Esophagus squamous epithelium (tissue), 5 donors: Measurements from ENCODE around the gene MUC4. TPM values are rescaled to one million over a fixed set of nuclear protein-coding genes. Genes with fewer than 3 reads are reported as not detected.

ENCODE experiments used
- DNase-seq: peaks from one replicate; lab custom pipeline; 2025; lab: John Stamatoyannopoulos, UW
- H3K27ac ChIP-seq, 4 donors: fragments of 200-600 bp; sonication (generic); one replicate each; pipeline ENCODE4 v1.5.1; 2016 to 2019; ENCODE audit warnings: mild to moderate bottlenecking in 1 of 4
- H3K27me3 ChIP-seq, 4 donors: fragments of 200-600 bp; sonication (generic); 1 replicate in 3 of 4; 2 replicates in 1 of 4; pipeline versions ENCODE4 v1.5.1 to v1.6.0; 2017 to 2021; ENCODE audit warnings: antibody characterized with exemption in 1 of 4
- H3K36me3 ChIP-seq, 3 donors: fragments of 200-600 bp; sonication (generic); one replicate each; pipeline ENCODE4 v1.5.1; 2016 to 2019
- H3K4me1 ChIP-seq, 3 donors: fragments of 200-600 bp; sonication (generic); one replicate each; pipeline ENCODE4 v1.5.1; 2017 to 2019
- H3K4me3 ChIP-seq, 4 donors: fragments of 200-600 bp; sonication (generic); 1 replicate in 3 of 4; 2 replicates in 1 of 4; pipeline ENCODE4 v1.5.1; 2016 to 2019; ENCODE audit warnings: mild to moderate bottlenecking in 2 of 4, moderate library complexity in 1 of 4
- H3K9me3 ChIP-seq, 3 donors: fragments of 200-600 bp; sonication (generic); one replicate each; pipeline ENCODE4 v1.5.1; 2016 to 2019
- POLR2A ChIP-seq, 4 donors: fragments of 450-650 bp; IDR thresholded peaks; one replicate each; pipeline ENCODE4 v1.6.1; 2017; ENCODE audit warnings: antibody characterized with exemption in 4 of 4, mild to moderate bottlenecking in 4 of 4, moderate library complexity in 3 of 4
- WGBS, 2 donors: methylation state at CpG; one replicate each; pipeline ENCODE4 v1.1.5; 2018; 5-methylcytosine and 5-hydroxymethylcytosine counted together
- intact Hi-C: fragments of 100-400 bp; cut with DNase I; formaldehyde crosslinking; loops from one replicate; pipeline ENCODE4 v1.15.0; 2022
- total RNA-seq, 4 donors: library from RNA; depleted of rRNA; stranded (reverse); fragments of >200 nt; gene quantifications; one replicate each; pipeline ENCODE4 v1.1.0, GENCODE V29; 2016
- TF ChIP-seq, protein P1 (sequence below), 6 experiments: fragments of 450-650 bp in 4 of 6; fragments of 200-600 bp in 2 of 6; sonication (generic) in 2 of 6; IDR thresholded peaks; one replicate each; pipeline ENCODE4 v1.5.1; 2016 to 2019; ENCODE audit warnings: antibody characterized with exemption in 6 of 6, mild to moderate bottlenecking in 4 of 6, moderate library complexity in 4 of 6
- donor health status: DM: yes; HTN: yes; CAD: no.

MUC4 gene
- total RNA-seq, 4 donors from 2014 or later: 11.1 to 51.6 (median 32.2) TPM

DNA sequence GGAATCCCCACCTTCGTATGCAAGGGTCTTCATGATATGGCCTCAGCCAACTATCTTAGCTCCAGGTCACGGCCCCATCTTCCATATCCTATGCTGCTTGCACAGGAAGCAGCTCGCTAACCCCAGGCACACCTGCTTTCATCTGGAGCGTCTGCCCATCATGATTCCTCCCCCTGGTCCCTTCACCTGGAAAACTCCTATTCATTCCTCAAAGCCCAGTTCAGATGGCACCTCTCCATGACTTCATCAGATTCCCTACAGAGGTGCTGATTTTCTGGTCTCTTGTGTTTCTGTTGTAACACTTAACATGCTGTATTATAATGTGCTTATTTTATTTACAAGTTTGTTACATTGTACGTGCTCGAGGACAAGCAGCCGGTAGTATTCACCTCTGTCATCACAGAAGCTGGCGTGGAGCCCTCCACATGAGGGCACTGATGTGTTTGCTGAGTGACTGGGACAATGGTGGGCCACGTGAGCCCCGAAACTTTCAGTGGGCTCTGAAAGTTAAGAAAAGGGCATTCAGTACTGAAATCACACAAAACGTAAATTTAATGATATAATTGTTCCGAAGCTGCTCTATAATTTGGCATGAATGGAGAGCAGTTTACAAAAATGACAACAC is 74.8 kb downstream of the MUC4 start:
- no peak for DNase-seq
- 83 to 89% methylated on average over 12 of the region's 12 CpGs for WGBS, 2 donors
- intact Hi-C loops: no loop called here
- Histone ChIP-seq H3K4me1 (no peaks in the 10 kb centered on the region), H3K27me3 (peaks cover 0 to 6% (median 0%) of the 10 kb centered on the region in 4 donors), H3K36me3 (peaks cover 0 to 7% (median 7%) of the 10 kb centered on the region in 3 donors), H3K4me3 (no peak overlapping the region), H3K27ac (no peak overlapping the region), H3K9me3 (no peaks in the 10 kb centered on the region)
- TF ChIP-seq, protein P1, sequence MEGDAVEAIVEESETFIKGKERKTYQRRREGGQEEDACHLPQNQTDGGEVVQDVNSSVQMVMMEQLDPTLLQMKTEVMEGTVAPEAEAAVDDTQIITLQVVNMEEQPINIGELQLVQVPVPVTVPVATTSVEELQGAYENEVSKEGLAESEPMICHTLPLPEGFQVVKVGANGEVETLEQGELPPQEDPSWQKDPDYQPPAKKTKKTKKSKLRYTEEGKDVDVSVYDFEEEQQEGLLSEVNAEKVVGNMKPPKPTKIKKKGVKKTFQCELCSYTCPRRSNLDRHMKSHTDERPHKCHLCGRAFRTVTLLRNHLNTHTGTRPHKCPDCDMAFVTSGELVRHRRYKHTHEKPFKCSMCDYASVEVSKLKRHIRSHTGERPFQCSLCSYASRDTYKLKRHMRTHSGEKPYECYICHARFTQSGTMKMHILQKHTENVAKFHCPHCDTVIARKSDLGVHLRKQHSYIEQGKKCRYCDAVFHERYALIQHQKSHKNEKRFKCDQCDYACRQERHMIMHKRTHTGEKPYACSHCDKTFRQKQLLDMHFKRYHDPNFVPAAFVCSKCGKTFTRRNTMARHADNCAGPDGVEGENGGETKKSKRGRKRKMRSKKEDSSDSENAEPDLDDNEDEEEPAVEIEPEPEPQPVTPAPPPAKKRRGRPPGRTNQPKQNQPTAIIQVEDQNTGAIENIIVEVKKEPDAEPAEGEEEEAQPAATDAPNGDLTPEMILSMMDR (IDR thresholded peaks at IDR 0.05): no peak
- no peak for TF ChIP-seq POLR2A (IDR thresholded peaks at IDR 0.05)

- Histone ChIP-seq H3K27ac (no peak overlapping the region), H3K4me3 (no peak overlapping the region), H3K36me3 (peaks cover 0 to 11% (median 7%) of the 10 kb centered on the region in 3 donors), H3K27me3 (no peaks in the 10 kb centered on the region), H3K4me1 (no peaks in the 10 kb centered on the region), H3K9me3 (no peaks in the 10 kb centered on the region)
- no peak for TF ChIP-seq POLR2A (IDR thresholded peaks at IDR 0.05)
- TF ChIP-seq, protein P1 (IDR thresholded peaks at IDR 0.05): no peak
- intact Hi-C loops: no loop called here
- no peak for DNase-seq
- WGBS, 2 donors: 74 to 91% methylated on average over 16 of the region's 16 CpGs
Observed at GRCh38 chr3:195735036-195735695, 76.6 kb downstream of the MUC4 start.

DNA sequence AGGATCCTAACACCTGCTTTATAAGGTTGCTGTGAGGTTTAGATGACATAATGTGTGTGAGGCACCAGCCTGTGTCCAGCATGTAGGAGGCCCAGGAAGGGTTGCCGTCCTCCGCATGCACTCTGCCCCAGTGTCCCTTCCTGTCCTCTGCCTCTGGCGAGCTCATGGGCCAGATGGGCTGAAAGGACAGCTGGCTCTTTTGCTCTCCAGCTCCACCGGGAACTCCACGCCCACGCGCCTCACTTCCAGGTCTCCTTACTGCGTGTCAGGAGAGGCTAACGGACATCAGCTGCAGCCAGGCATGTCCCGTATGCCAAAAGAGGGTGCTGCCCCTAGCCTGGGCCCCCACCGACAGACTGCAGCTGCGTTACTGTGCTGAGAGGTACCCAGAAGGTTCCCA is 78.8 kb downstream of the MUC4 start:
- intact Hi-C loops: no loop called here
- TF ChIP-seq, protein P1 (IDR thresholded peaks at IDR 0.05): no peak
- TF ChIP-seq POLR2A (IDR thresholded peaks at IDR 0.05): no peak
- WGBS, 2 donors: 61 to 78% methylated on average over 8 to 12 of the region's 12 CpGs
- DNase-seq: no peak
- Histone ChIP-seq H3K27me3 (no peaks in the 10 kb centered on the region), H3K4me3 (no peak overlapping the region), H3K4me1 (no peaks in the 10 kb centered on the region), H3K27ac (no peak overlapping the region), H3K9me3 (no peaks in the 10 kb centered on the region), H3K36me3 (peaks cover 0 to 24% (median 7%) of the 10 kb centered on the region in 3 donors)

DNA sequence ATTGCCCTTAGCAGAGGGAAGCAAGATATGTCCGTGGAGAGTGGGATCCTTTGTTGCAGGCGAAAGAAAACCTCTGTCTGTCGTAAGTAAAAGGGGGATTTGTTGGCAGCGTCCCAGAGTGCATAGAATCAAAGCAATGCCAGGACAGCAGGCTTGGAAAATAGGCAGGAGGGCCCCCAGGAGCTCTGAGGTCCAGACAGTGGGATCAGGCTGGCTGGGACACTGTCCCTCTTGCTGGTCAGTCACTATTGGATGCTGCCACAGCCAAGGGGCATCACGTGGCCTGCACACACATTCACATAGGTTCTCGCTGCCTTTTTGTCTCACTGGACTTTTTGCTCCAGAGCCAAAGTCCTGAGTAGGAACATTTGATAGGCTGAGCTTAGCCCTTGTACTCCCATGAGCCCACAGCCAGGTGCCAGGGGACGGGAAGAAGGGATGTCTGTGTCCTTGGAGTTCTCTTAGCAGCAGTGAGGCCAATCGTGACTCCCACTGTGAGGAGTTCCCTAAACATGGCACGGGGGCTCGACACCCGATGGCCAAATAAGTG is 80.3 kb downstream of the MUC4 start:
- no peak overlapping the region for H3K27ac ChIP-seq
- no peaks in the 10 kb centered on the region for H3K4me1 ChIP-seq
- no peak overlapping the region for H3K4me3 ChIP-seq
- H3K27me3 ChIP-seq: peaks cover 0 to under 1% (median 0%) of the 10 kb centered on the region in 4 donors
- intact Hi-C loops: no loop called here
- no peak for DNase-seq
- 85 to 90% methylated on average over 7 to 10 of the region's 11 CpGs for WGBS, 2 donors
- no peak for TF ChIP-seq POLR2A (IDR thresholded peaks at IDR 0.05)
- TF ChIP-seq, protein P1 (IDR thresholded peaks at IDR 0.05): no peak
- H3K36me3 ChIP-seq: peaks cover 0 to 33% (median 7%) of the 10 kb centered on the region in 3 donors
- no peaks in the 10 kb centered on the region for H3K9me3 ChIP-seq
